ENCODE results near the gene OR10G4. TPM values are rescaled to one million over a fixed set of nuclear protein-coding genes. Genes with fewer than 3 reads are reported as not detected.

Gene OR10G4
- total RNA-seq, 1 donor = not detected

- TF ChIP-seq CTCF (IDR thresholded peaks at IDR 0.05; ENCODE audit: extremely low read depth, low read depth, low read length) = no peak
- H3K79me2 ChIP-seq (ENCODE audit: insufficient read depth, low read length) = no peaks in the 10 kb centered on the region
- H3K4me1 ChIP-seq (ENCODE audit: insufficient read depth, low read length) = no peaks in the 10 kb centered on the region
- no peak overlapping the region for H3K27ac ChIP-seq (ENCODE audit: low read depth, low read length)
- no peak overlapping the region for H2AFZ ChIP-seq (ENCODE audit: low read length)
- H3K4me2 ChIP-seq (ENCODE audit: insufficient read depth, low read length) = no peak overlapping the region
- DNase-seq (ENCODE audit: insufficient read length, low spot score, missing footprints) = no peak
- no peaks in the 10 kb centered on the region for H4K20me1 ChIP-seq (ENCODE audit: insufficient read depth, low read length)
- no peaks in the 10 kb centered on the region for H3K27me3 ChIP-seq (ENCODE audit: insufficient read depth, low read length)
- H3K36me3 ChIP-seq (ENCODE audit: insufficient read depth, low read length) = no peaks in the 10 kb centered on the region
- no peak overlapping the region for H3K4me3 ChIP-seq (ENCODE audit: insufficient read depth, low read length)
- H3K9me3 ChIP-seq (ENCODE audit: low read depth, low read length) = no peaks in the 10 kb centered on the region
Measured at GRCh38 chr11:124050748-124051147, 38.0 kb downstream of the OR10G4 start.

- TF ChIP-seq CTCF (IDR thresholded peaks at IDR 0.05; ENCODE audit: extremely low read depth, low read depth, low read length) = no peak
- peak; percentile 3 for DNase-seq (ENCODE audit: insufficient read length, low spot score, missing footprints)
- H3K36me3 ChIP-seq (ENCODE audit: insufficient read depth, low read length) = no peaks in the 10 kb centered on the region
Measured at GRCh38 chr11:124052966-124053365, 40.2 kb downstream of the OR10G4 start.

More at GRCh38 chr11:124052966-124053365, 40.2 kb downstream of the OR10G4 start:
- Histone ChIP-seq H3K4me2 (ENCODE audit: insufficient read depth, low read length) (no peak overlapping the region), H3K4me3 (ENCODE audit: insufficient read depth, low read length) (no peak overlapping the region), H4K20me1 (ENCODE audit: insufficient read depth, low read length) (no peaks in the 10 kb centered on the region), H3K9me3 (ENCODE audit: low read depth, low read length) (no peaks in the 10 kb centered on the region), H2AFZ (ENCODE audit: low read length) (no peak overlapping the region), H3K4me1 (ENCODE audit: insufficient read depth, low read length) (no peaks in the 10 kb centered on the region), H3K79me2 (ENCODE audit: insufficient read depth, low read length) (no peaks in the 10 kb centered on the region), H3K27ac (ENCODE audit: low read depth, low read length) (no peak overlapping the region), H3K27me3 (ENCODE audit: insufficient read depth, low read length) (no peaks in the 10 kb centered on the region)

Other genes starting within 250 kb of the OR10G4 start
- not detected in 2 replicates for gene OR6M1, start 206.6 kb upstream of the OR10G4 start, total RNA-seq
- not detected in 2 replicates for gene TMEM225, start 127.3 kb upstream of the OR10G4 start, total RNA-seq
- under 0.01 TPM in 2 replicates for gene OR8D4, start 110.8 kb upstream of the OR10G4 start, total RNA-seq
- gene OR4D5, start 73.4 kb upstream of the OR10G4 start, total RNA-seq = not detected in 2 replicates
- not detected in 2 replicates for gene OR6T1, start 69.2 kb upstream of the OR10G4 start, total RNA-seq
- not detected in 2 replicates for gene OR10S1, start 35.2 kb upstream of the OR10G4 start, total RNA-seq
- not detected in 2 replicates for gene OR10G6, start 17.8 kb upstream of the OR10G4 start, total RNA-seq
- not detected in 2 replicates for gene OR10G9, start 10.0 kb downstream of the OR10G4 start, total RNA-seq
- not detected in 2 replicates for gene OR10G8, start 13.8 kb downstream of the OR10G4 start, total RNA-seq
- not detected in 2 replicates for gene OR10G7, start 28.3 kb downstream of the OR10G4 start, total RNA-seq
- 12.3 and 17.4 TPM in 2 replicates for gene VWA5A, start 102.5 kb downstream of the OR10G4 start, total RNA-seq
- not detected in 2 replicates for gene OR10D3, start 170.3 kb downstream of the OR10G4 start, total RNA-seq
- not detected in 2 replicates for gene OR8G1, start 228.1 kb downstream of the OR10G4 start, total RNA-seq
- not detected in 2 replicates for gene OR8G5, start 243.4 kb downstream of the OR10G4 start, total RNA-seq